HEK293 (cell line): ENCODE measurements around the gene RELCH.
A peak's percentile ranks its signal among the peaks of the same experiment; 100 is the strongest.

Experiments
- AEBP2 ChIP-seq: fragments of 450-650 bp; formaldehyde crosslinking; IDR thresholded peaks from 2 replicates; pipeline ENCODE4 v1.5.1; 2016; ENCODE audit warnings: missing biosample characterization, missing genetic modification characterization, borderline replicate concordance
- EGR2 ChIP-seq: fragments of 450-650 bp; formaldehyde crosslinking; IDR thresholded peaks from 2 replicates; pipeline ENCODE4 v1.5.1; 2016; ENCODE audit warnings: low read depth, missing biosample characterization, missing genetic modification characterization
- OSR2 ChIP-seq: fragments of 450-650 bp; formaldehyde crosslinking; IDR thresholded peaks from 2 replicates; pipeline ENCODE4 v1.5.1; 2016; ENCODE audit warnings: missing biosample characterization, missing genetic modification characterization
- PATZ1 ChIP-seq: fragments of 450-650 bp; formaldehyde crosslinking; IDR thresholded peaks from 2 replicates; pipeline ENCODE4 v1.5.1; 2016; ENCODE audit warnings: missing biosample characterization, missing genetic modification characterization
- PRDM1 ChIP-seq: fragments of 450-650 bp; formaldehyde crosslinking; IDR thresholded peaks from 2 replicates; pipeline ENCODE4; 2016; ENCODE audit warnings: missing biosample characterization, missing genetic modification characterization
- REST ChIP-seq: fragments of 450-650 bp; formaldehyde crosslinking; IDR thresholded peaks from 2 replicates; pipeline ENCODE4 v1.5.1; 2016; ENCODE audit warnings: missing biosample characterization, missing genetic modification characterization
- ZBTB1 ChIP-seq: fragments of 450-650 bp; formaldehyde crosslinking; IDR thresholded peaks from 2 replicates; pipeline ENCODE4 v1.5.1; 2016; ENCODE audit warnings: missing biosample characterization, missing genetic modification characterization
- ZBTB17 ChIP-seq: fragments of 450-650 bp; formaldehyde crosslinking; IDR thresholded peaks from 2 replicates; pipeline ENCODE4 v1.5.1; 2016; ENCODE audit warnings: missing biosample characterization, missing genetic modification characterization
- ZBTB20 ChIP-seq: fragments of 450-650 bp; formaldehyde crosslinking; IDR thresholded peaks from 2 replicates; pipeline ENCODE4 v1.5.1; 2016; ENCODE audit warnings: missing biosample characterization, missing genetic modification characterization
- ZBTB26 ChIP-seq: fragments of 450-650 bp; formaldehyde crosslinking; optimal IDR thresholded peaks from 2 replicates; pipeline ENCODE3; 2016; ENCODE audit warnings: missing biosample characterization, mild to moderate bottlenecking, missing genetic modification characterization
- ZBTB8A ChIP-seq: fragments of 450-650 bp; formaldehyde crosslinking; IDR thresholded peaks from 2 replicates; pipeline ENCODE4 v1.5.1; 2016; ENCODE audit warnings: missing biosample characterization, missing genetic modification characterization
- ZNF114 ChIP-seq: fragments of 450-650 bp; formaldehyde crosslinking; IDR thresholded peaks from 2 replicates; pipeline ENCODE4 v1.5.0; 2017; ENCODE audit warnings: missing biosample characterization, missing genetic modification characterization
- ZNF121 ChIP-seq: fragments of 450-650 bp; formaldehyde crosslinking; IDR thresholded peaks from 2 replicates; pipeline ENCODE4 v1.5.1; 2016; ENCODE audit warnings: missing biosample characterization, missing genetic modification characterization
- ZNF155 ChIP-seq: fragments of 450-650 bp; formaldehyde crosslinking; IDR thresholded peaks from 2 replicates; pipeline ENCODE4 v1.5.1; 2016; ENCODE audit warnings: missing biosample characterization, missing genetic modification characterization
- ZNF174 ChIP-seq: fragments of 450-650 bp; formaldehyde crosslinking; IDR thresholded peaks from 2 replicates; pipeline ENCODE4 v1.5.0; 2017; ENCODE audit warnings: missing biosample characterization, mild to moderate bottlenecking, missing genetic modification characterization
- ZNF221 ChIP-seq: fragments of 450-650 bp; formaldehyde crosslinking; IDR thresholded peaks from 2 replicates; pipeline ENCODE4 v1.5.1; 2017; ENCODE audit warnings: missing biosample characterization, missing genetic modification characterization, borderline replicate concordance
- ZNF223 ChIP-seq: fragments of 450-650 bp; formaldehyde crosslinking; IDR thresholded peaks from 2 replicates; pipeline ENCODE4 v1.5.1; 2016; ENCODE audit warnings: missing biosample characterization, missing genetic modification characterization
- ZNF23 ChIP-seq: fragments of 450-650 bp; formaldehyde crosslinking; IDR thresholded peaks from 2 replicates; pipeline ENCODE4 v1.5.1; 2016; ENCODE audit warnings: missing biosample characterization, missing genetic modification characterization, borderline replicate concordance
- ZNF266 ChIP-seq: fragments of 450-650 bp; formaldehyde crosslinking; IDR thresholded peaks from 2 replicates; pipeline ENCODE4 v1.5.1; 2016; ENCODE audit warnings: missing biosample characterization, missing genetic modification characterization, low read depth
- ZNF394 ChIP-seq: fragments of 450-650 bp; formaldehyde crosslinking; IDR thresholded peaks from 2 replicates; pipeline ENCODE4 v1.5.1; 2016; ENCODE audit warnings: missing biosample characterization, missing genetic modification characterization, mild to moderate bottlenecking, moderate library complexity, borderline replicate concordance
- ZNF404 ChIP-seq: fragments of 450-650 bp; formaldehyde crosslinking; IDR thresholded peaks from 2 replicates; pipeline ENCODE4 v1.5.1; 2017; ENCODE audit warnings: missing biosample characterization, missing genetic modification characterization
- ZNF449 ChIP-seq: fragments of 450-650 bp; formaldehyde crosslinking; IDR thresholded peaks from 2 replicates; pipeline ENCODE4 v1.5.1; 2017; ENCODE audit warnings: missing biosample characterization, mild to moderate bottlenecking, missing genetic modification characterization, moderate library complexity
- ZNF473 ChIP-seq: fragments of 450-650 bp; formaldehyde crosslinking; IDR thresholded peaks from 2 replicates; pipeline ENCODE4 v1.5.1; 2017; ENCODE audit warnings: missing biosample characterization, missing genetic modification characterization
- ZNF488 ChIP-seq: fragments of 450-650 bp; formaldehyde crosslinking; IDR thresholded peaks from 2 replicates; pipeline ENCODE4 v1.5.1; 2016; ENCODE audit warnings: missing biosample characterization, missing genetic modification characterization
- ZNF549 ChIP-seq: fragments of 450-650 bp; IDR thresholded peaks from 2 replicates; pipeline ENCODE4 v1.5.1; 2018; ENCODE audit warnings: missing biosample characterization, missing genetic modification characterization, mild to moderate bottlenecking, inconsistent platforms, moderate library complexity
- ZNF558 ChIP-seq: fragments of 450-650 bp; formaldehyde crosslinking; IDR thresholded peaks from 2 replicates; pipeline ENCODE4 v1.5.1; 2016; ENCODE audit warnings: missing biosample characterization, missing genetic modification characterization
- ZNF560 ChIP-seq: fragments of 450-650 bp; formaldehyde crosslinking; IDR thresholded peaks from 2 replicates; pipeline ENCODE4 v1.5.1; 2017; ENCODE audit warnings: missing biosample characterization, missing genetic modification characterization, borderline replicate concordance
- ZNF600 ChIP-seq: fragments of 450-650 bp; formaldehyde crosslinking; IDR thresholded peaks from 2 replicates; pipeline ENCODE4 v1.5.1; 2016; ENCODE audit warnings: missing biosample characterization, missing genetic modification characterization
- ZNF610 ChIP-seq: fragments of 450-650 bp; formaldehyde crosslinking; IDR thresholded peaks from 2 replicates; pipeline ENCODE4 v1.5.1; 2016; ENCODE audit warnings: missing biosample characterization, missing genetic modification characterization, borderline replicate concordance
- ZNF658 ChIP-seq: fragments of 450-650 bp; formaldehyde crosslinking; IDR thresholded peaks from 2 replicates; pipeline ENCODE4; 2016; ENCODE audit warnings: missing biosample characterization, missing genetic modification characterization

RELCH gene

GRCh38 chr18:62329691-62330454, 142.8 kb downstream of the RELCH start (continued):
- TF ChIP-seq ZNF449 (tag by site-specific recombination), result no peak
- no peak for TF ChIP-seq ZBTB1 (tag by site-specific recombination)
- TF ChIP-seq EGR2 (tag by site-specific recombination), result no peak
- TF ChIP-seq ZBTB26, result no peak
- TF ChIP-seq ZNF266, result no peak
- TF ChIP-seq ZNF223 (tag by site-specific recombination), result peak; percentile 90
- no peak for TF ChIP-seq ZNF488 (tag by site-specific recombination)
- TF ChIP-seq ZNF658 (tag by site-specific recombination), result no peak
- no peak for TF ChIP-seq PATZ1 (tag by site-specific recombination)
- TF ChIP-seq ZNF221 (tag by site-specific recombination), result no peak
- TF ChIP-seq AEBP2 (tag by site-specific recombination), result no peak
- TF ChIP-seq ZNF610 (tag by site-specific recombination), result no peak
- TF ChIP-seq ZNF560 (tag by site-specific recombination), result no peak
- no peak for TF ChIP-seq ZNF404 (tag by site-specific recombination)
- no peak for TF ChIP-seq ZNF114 (tag by site-specific recombination)
- TF ChIP-seq OSR2 (tag by site-specific recombination), result peak; percentile 89
- TF ChIP-seq ZNF394 (tag by site-specific recombination), result no peak
- TF ChIP-seq ZNF473 (tag by site-specific recombination), result no peak
- no peak; the same call in 1 of the 2 replicates for TF ChIP-seq ZBTB17 (tag by site-specific recombination)
- TF ChIP-seq ZNF155 (tag by site-specific recombination), result no peak
- TF ChIP-seq PRDM1, result no peak
- TF ChIP-seq ZBTB8A (tag by site-specific recombination), result no peak
- no peak for TF ChIP-seq ZNF558
- TF ChIP-seq REST (tag by site-specific recombination), result no peak
- no peak for TF ChIP-seq ZNF23 (tag by site-specific recombination)
- TF ChIP-seq ZNF600, result peak; percentile 30; the same call in 1 of the 2 replicates
- TF ChIP-seq ZBTB20 (tag by site-specific recombination), result no peak
- no peak for TF ChIP-seq ZNF121 (tag by site-specific recombination)
- no peak for TF ChIP-seq ZNF174 (tag by site-specific recombination)
- TF ChIP-seq ZNF549 (tag by site-specific recombination), result no peak
